Measurements from ENCODE around the gene COPE.

- TF ChIP-seq, protein P1, sequence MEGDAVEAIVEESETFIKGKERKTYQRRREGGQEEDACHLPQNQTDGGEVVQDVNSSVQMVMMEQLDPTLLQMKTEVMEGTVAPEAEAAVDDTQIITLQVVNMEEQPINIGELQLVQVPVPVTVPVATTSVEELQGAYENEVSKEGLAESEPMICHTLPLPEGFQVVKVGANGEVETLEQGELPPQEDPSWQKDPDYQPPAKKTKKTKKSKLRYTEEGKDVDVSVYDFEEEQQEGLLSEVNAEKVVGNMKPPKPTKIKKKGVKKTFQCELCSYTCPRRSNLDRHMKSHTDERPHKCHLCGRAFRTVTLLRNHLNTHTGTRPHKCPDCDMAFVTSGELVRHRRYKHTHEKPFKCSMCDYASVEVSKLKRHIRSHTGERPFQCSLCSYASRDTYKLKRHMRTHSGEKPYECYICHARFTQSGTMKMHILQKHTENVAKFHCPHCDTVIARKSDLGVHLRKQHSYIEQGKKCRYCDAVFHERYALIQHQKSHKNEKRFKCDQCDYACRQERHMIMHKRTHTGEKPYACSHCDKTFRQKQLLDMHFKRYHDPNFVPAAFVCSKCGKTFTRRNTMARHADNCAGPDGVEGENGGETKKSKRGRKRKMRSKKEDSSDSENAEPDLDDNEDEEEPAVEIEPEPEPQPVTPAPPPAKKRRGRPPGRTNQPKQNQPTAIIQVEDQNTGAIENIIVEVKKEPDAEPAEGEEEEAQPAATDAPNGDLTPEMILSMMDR (conservative IDR thresholded peaks at IDR 0.05; ENCODE audit: low read depth, low read length) = no peak
- TF ChIP-seq POLR2A (IDR thresholded peaks at IDR 0.05; ENCODE audit: low read depth, low read length) (no peak), RCOR1 (IDR thresholded peaks at IDR 0.05; ENCODE audit: insufficient replicate concordance, low read length) (no peak), USF2 (IDR thresholded peaks at IDR 0.05; ENCODE audit: low read depth, low read length) (no peak), MXI1 (IDR thresholded peaks at IDR 0.05; ENCODE audit: borderline replicate concordance, low read depth, low read length) (no peak), SMC3 (IDR thresholded peaks at IDR 0.05; ENCODE audit: low read depth, low read length) (no peak), CEBPB (IDR thresholded peaks at IDR 0.05; ENCODE audit: low read depth, low read length) (no peak), BHLHE40 (IDR thresholded peaks at IDR 0.05; ENCODE audit: low read depth, low read length) (no peak), NFE2L2 (IDR thresholded peaks at IDR 0.05; ENCODE audit: low read depth, low read length) (no peak), RAD21 (IDR thresholded peaks at IDR 0.05; ENCODE audit: low read length) (no peak), MAZ (IDR thresholded peaks at IDR 0.05; ENCODE audit: borderline replicate concordance, low read depth, low read length) (no peak)
These were observed 9.2 kb downstream of the COPE start for GRCh38 chr19:18910010-18910409.
